ENCODE results near the gene CDRT15L2. TPM values are rescaled to one million over a fixed set of nuclear protein-coding genes. Genes with fewer than 3 reads are reported as not detected.
"Not testable (repeated sequence)": the region's sequence is repeated elsewhere in the genome, so short reads cannot be mapped to it uniquely, and the experiment has no call there.

CDRT15L2 gene
- total and polyA plus RNA-seq, 2 experiments from 2014 or later, result not detected

GRCh38 chr17:20541853-20542546, 37.5 kb upstream of the CDRT15L2 start:
- H3K9me3 ChIP-seq (ENCODE audit: low read depth); H3K27me3 ChIP-seq (replicated peaks; ENCODE audit: insufficient read depth); H3K4me3 ChIP-seq; H2AFZ ChIP-seq; H3K79me2 ChIP-seq (ENCODE audit: insufficient read depth); H3K4me1 ChIP-seq (ENCODE audit: insufficient read depth); DNase-seq; H3F3A ChIP-seq (ENCODE audit: insufficient read depth); H4K20me1 ChIP-seq (ENCODE audit: insufficient read depth); in situ Hi-C loops (cut with MboI); H3K27ac ChIP-seq; H3K9me2 ChIP-seq (ENCODE audit: insufficient read depth); H3K36me3 ChIP-seq (ENCODE audit: low read depth); H3K4me2 ChIP-seq (ENCODE audit: unreplicated experiment); H3K9ac ChIP-seq: not testable (repeated sequence)
- 16 to 18% methylated on average over 7 of the region's 7 CpGs for WGBS, 2 experiments (ENCODE audit: low coverage in 1 of 2, low lambda C conversion rate in 2 of 2, missing lambda C conversion rate in 2 of 2)

- H2AFZ ChIP-seq; H3K4me1 ChIP-seq (ENCODE audit: insufficient read depth); H3K9me2 ChIP-seq (ENCODE audit: insufficient read depth); H3K79me2 ChIP-seq (ENCODE audit: insufficient read depth); H3K9ac ChIP-seq; DNase-seq; H3K36me3 ChIP-seq (ENCODE audit: low read depth); H3K9me3 ChIP-seq (ENCODE audit: low read depth); H3K4me2 ChIP-seq (ENCODE audit: unreplicated experiment); H3F3A ChIP-seq (ENCODE audit: insufficient read depth); in situ Hi-C loops (cut with MboI); H3K4me3 ChIP-seq; H3K27ac ChIP-seq; H3K27me3 ChIP-seq (replicated peaks; ENCODE audit: insufficient read depth); H4K20me1 ChIP-seq (ENCODE audit: insufficient read depth): not testable (repeated sequence)
- WGBS, 2 experiments (ENCODE audit: low coverage in 1 of 2, low lambda C conversion rate in 2 of 2, missing lambda C conversion rate in 2 of 2), result 21 to 43% methylated on average over 2 to 3 of the region's 5 CpGs
Observed at GRCh38 chr17:20547923-20548322, 31.6 kb upstream of the CDRT15L2 start.

GRCh38 chr17:20552920-20553319, 26.6 kb upstream of the CDRT15L2 start:
- H2AFZ ChIP-seq; H3K4me3 ChIP-seq; H3K9ac ChIP-seq; H4K20me1 ChIP-seq (ENCODE audit: insufficient read depth); H3K27ac ChIP-seq; H3K36me3 ChIP-seq (ENCODE audit: low read depth); H3K27me3 ChIP-seq (replicated peaks; ENCODE audit: insufficient read depth); in situ Hi-C loops (cut with MboI); H3K4me1 ChIP-seq (ENCODE audit: insufficient read depth); H3K9me2 ChIP-seq (ENCODE audit: insufficient read depth); H3K4me2 ChIP-seq (ENCODE audit: unreplicated experiment); DNase-seq; H3K79me2 ChIP-seq (ENCODE audit: insufficient read depth); H3K9me3 ChIP-seq (ENCODE audit: low read depth); H3F3A ChIP-seq (ENCODE audit: insufficient read depth): not testable (repeated sequence)
- WGBS, 2 experiments (ENCODE audit: low coverage in 1 of 2, low lambda C conversion rate in 2 of 2, missing lambda C conversion rate in 2 of 2), result 9 to 41% methylated on average over 1 to 5 of the region's 6 CpGs

GRCh38 chr17:20554728-20555127, 24.8 kb upstream of the CDRT15L2 start:
- H2AFZ ChIP-seq; DNase-seq; H4K20me1 ChIP-seq (ENCODE audit: insufficient read depth); H3K4me1 ChIP-seq (ENCODE audit: insufficient read depth); H3K9me2 ChIP-seq (ENCODE audit: insufficient read depth); in situ Hi-C loops (cut with MboI); H3K4me3 ChIP-seq; H3K9ac ChIP-seq; H3K79me2 ChIP-seq (ENCODE audit: insufficient read depth); H3K9me3 ChIP-seq (ENCODE audit: low read depth); H3K27ac ChIP-seq; H3K4me2 ChIP-seq (ENCODE audit: unreplicated experiment); H3K27me3 ChIP-seq (replicated peaks; ENCODE audit: insufficient read depth); H3K36me3 ChIP-seq (ENCODE audit: low read depth); H3F3A ChIP-seq (ENCODE audit: insufficient read depth): not testable (repeated sequence)
- 63 to 65% methylated on average over 2 to 3 of the region's 4 CpGs for WGBS, 2 experiments (ENCODE audit: low coverage in 1 of 2, low lambda C conversion rate in 2 of 2, missing lambda C conversion rate in 2 of 2)

GRCh38 chr17:20555135-20556010, 24.2 kb upstream of the CDRT15L2 start:
- H3K27ac ChIP-seq; H4K20me1 ChIP-seq (ENCODE audit: insufficient read depth); DNase-seq; H2AFZ ChIP-seq; H3K4me2 ChIP-seq (ENCODE audit: unreplicated experiment); H3K9me3 ChIP-seq (ENCODE audit: low read depth); H3K4me3 ChIP-seq; H3K79me2 ChIP-seq (ENCODE audit: insufficient read depth); H3K9ac ChIP-seq; H3K36me3 ChIP-seq (ENCODE audit: low read depth); in situ Hi-C loops (cut with MboI); H3K4me1 ChIP-seq (ENCODE audit: insufficient read depth); H3K9me2 ChIP-seq (ENCODE audit: insufficient read depth); H3K27me3 ChIP-seq (replicated peaks; ENCODE audit: insufficient read depth); H3F3A ChIP-seq (ENCODE audit: insufficient read depth): not testable (repeated sequence)
- 62 to 64% methylated on average over 7 to 9 of the region's 20 CpGs for WGBS, 2 experiments (ENCODE audit: low coverage in 1 of 2, low lambda C conversion rate in 2 of 2, missing lambda C conversion rate in 2 of 2)

GRCh38 chr17:20558096-20558495, 21.4 kb upstream of the CDRT15L2 start:
- WGBS, 2 experiments (ENCODE audit: low coverage in 1 of 2, low lambda C conversion rate in 2 of 2, missing lambda C conversion rate in 2 of 2), result 42 to 51% methylated on average over 5 of the region's 5 CpGs
- H3F3A ChIP-seq (ENCODE audit: insufficient read depth); H3K36me3 ChIP-seq (ENCODE audit: low read depth); H4K20me1 ChIP-seq (ENCODE audit: insufficient read depth); H3K4me1 ChIP-seq (ENCODE audit: insufficient read depth); H3K9me2 ChIP-seq (ENCODE audit: insufficient read depth); H3K79me2 ChIP-seq (ENCODE audit: insufficient read depth); DNase-seq; H3K4me3 ChIP-seq; H3K27me3 ChIP-seq (replicated peaks; ENCODE audit: insufficient read depth); H3K4me2 ChIP-seq (ENCODE audit: unreplicated experiment); H3K27ac ChIP-seq; H3K9me3 ChIP-seq (ENCODE audit: low read depth); H2AFZ ChIP-seq; in situ Hi-C loops (cut with MboI); H3K9ac ChIP-seq: not testable (repeated sequence)

- 66% methylated on average over 9 of the region's 9 CpGs for WGBS, 2 experiments (ENCODE audit: low coverage in 1 of 2, low lambda C conversion rate in 2 of 2, missing lambda C conversion rate in 2 of 2)
- in situ Hi-C loops (cut with MboI), result not testable (repeated sequence)
Observed at GRCh38 chr17:20559018-20559417, 20.5 kb upstream of the CDRT15L2 start.

More at GRCh38 chr17:20559018-20559417, 20.5 kb upstream of the CDRT15L2 start:
- not testable (repeated sequence) for H3K9me3 ChIP-seq (ENCODE audit: low read depth); H3F3A ChIP-seq (ENCODE audit: insufficient read depth); H3K4me3 ChIP-seq; H3K27me3 ChIP-seq (replicated peaks; ENCODE audit: insufficient read depth); H3K4me1 ChIP-seq (ENCODE audit: insufficient read depth); H3K9ac ChIP-seq; H3K4me2 ChIP-seq (ENCODE audit: unreplicated experiment); DNase-seq; H3K79me2 ChIP-seq (ENCODE audit: insufficient read depth); H3K36me3 ChIP-seq (ENCODE audit: low read depth); H3K9me2 ChIP-seq (ENCODE audit: insufficient read depth); H2AFZ ChIP-seq; H3K27ac ChIP-seq; H4K20me1 ChIP-seq (ENCODE audit: insufficient read depth)

Data from GM23248 (cell line).